Measurements from ENCODE around the gene MFGE8. TPM values are rescaled to one million over a fixed set of nuclear protein-coding genes. Genes with fewer than 3 reads are reported as not detected.

MFGE8 gene
- total and polyA plus RNA-seq, 9 of the 15 experiments (the other 6 are each of a cell fraction or from before 2014, with no cell fraction given) = 2.3 to 142 (median 62.3) TPM

GRCh38 chr15:88938802-88939485, 25.8 kb upstream of the MFGE8 start (continued):
- TF ChIP-seq, protein P1, sequence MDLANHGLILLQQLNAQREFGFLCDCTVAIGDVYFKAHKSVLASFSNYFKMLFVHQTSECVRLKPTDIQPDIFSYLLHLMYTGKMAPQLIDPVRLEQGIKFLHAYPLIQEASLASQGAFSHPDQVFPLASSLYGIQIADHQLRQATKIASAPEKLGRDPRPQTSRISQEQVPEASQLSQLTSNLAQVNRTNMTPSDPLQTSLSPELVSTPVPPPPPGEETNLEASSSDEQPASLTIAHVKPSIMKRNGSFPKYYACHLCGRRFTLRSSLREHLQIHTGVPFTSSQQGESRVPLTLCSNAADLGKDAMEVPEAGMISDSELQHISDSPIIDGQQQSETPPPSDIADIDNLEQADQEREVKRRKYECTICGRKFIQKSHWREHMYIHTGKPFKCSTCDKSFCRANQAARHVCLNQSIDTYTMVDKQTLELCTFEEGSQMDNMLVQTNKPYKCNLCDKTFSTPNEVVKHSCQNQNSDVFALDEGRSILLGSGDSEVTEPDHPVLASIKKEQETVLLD (IDR thresholded peaks at IDR 0.05) = peak; percentile 55; the same call in 1 of the 2 replicates
- TF ChIP-seq BRD9 (IDR thresholded peaks at IDR 0.05; ENCODE audit: low read depth, partially characterized antibody) (peak; percentile 69), ZHX1 (conservative IDR thresholded peaks at IDR 0.05; ENCODE audit: low read length) (no peak), ZNF24 (IDR thresholded peaks at IDR 0.05) (0 out of 2 replicates have a peak, but pooled peaks have one; percentile 47), TCF7L2 (IDR thresholded peaks at IDR 0.05; ENCODE audit: low read depth, low read length) (no peak), NONO (IDR thresholded peaks at IDR 0.05; ENCODE audit: low read depth in 2 of 2, low read length in 1 of 2) (no peak), ZNF217 (CRISPR knock-in tag; IDR thresholded peaks at IDR 0.05) (no peak), TAF15 (IDR thresholded peaks at IDR 0.05; ENCODE audit: low read depth, low read length) (no peak), BRCA1 (IDR thresholded peaks at IDR 0.05) (no peak), BRCA1 (CRISPR knock-in tag; IDR thresholded peaks at IDR 0.05) (no peak), JUND (IDR thresholded peaks at IDR 0.05; ENCODE audit: borderline replicate concordance, low read depth, low read length) (peak; percentile 64; the same call in 1 of the 2 replicates), JUND (tag; IDR thresholded peaks at IDR 0.05; ENCODE audit: borderline replicate concordance, low read depth, low read length) (peak; percentile 75; the same call in 2 of the 3 replicates), SREBF2 (CRISPR knock-in tag; IDR thresholded peaks at IDR 0.05) (no peak), OTX1 (CRISPR knock-in tag; IDR thresholded peaks at IDR 0.05) (peak; percentile 66; the same call in 1 of the 2 replicates), ZNF318 (IDR thresholded peaks at IDR 0.05; ENCODE audit: borderline replicate concordance in 1 of 2, low read depth in 1 of 2) (no peak), ZNF445 (CRISPR knock-in tag; IDR thresholded peaks at IDR 0.05; ENCODE audit: low read depth) (no peak)

Measured in K562 (cell line).